Superior temporal gyrus (tissue), 1 donor: ENCODE data around the gene ENDOU.

Experiments
- DNase-seq: peaks from one replicate; pipeline ENCODE4 v3.0.0-alpha.2; 2016; ENCODE audit errors: extremely low spot score

Gene ENDOU

GRCh38 chr12:47757364-47757839 lies 32.1 kb upstream of the ENDOU start:
- DNase-seq, result no peak

GRCh38 chr12:47755655-47756562 lies 30.6 kb upstream of the ENDOU start:
- no peak for DNase-seq

DNA sequence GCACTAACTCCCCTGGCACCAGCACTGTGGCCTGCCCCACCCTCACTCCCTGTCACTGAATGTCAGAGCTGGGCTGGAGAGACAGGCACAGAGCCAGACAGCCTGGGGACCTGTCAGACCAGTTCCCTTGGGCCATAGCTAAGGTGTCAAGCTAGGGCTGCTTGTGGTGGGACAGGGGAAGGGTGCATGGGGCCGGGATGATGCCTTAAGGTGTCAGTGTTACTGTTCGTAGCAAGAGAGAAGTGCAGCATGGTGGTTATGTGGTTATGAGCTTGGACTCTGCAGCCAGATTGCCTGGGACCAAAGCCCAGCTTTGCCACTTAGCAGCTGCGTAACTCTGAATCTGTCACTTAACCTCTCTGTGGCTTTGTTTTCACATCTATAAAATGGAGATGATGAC lies 29.6 kb upstream of the ENDOU start:
- DNase-seq, result peak; percentile 70

DNA sequence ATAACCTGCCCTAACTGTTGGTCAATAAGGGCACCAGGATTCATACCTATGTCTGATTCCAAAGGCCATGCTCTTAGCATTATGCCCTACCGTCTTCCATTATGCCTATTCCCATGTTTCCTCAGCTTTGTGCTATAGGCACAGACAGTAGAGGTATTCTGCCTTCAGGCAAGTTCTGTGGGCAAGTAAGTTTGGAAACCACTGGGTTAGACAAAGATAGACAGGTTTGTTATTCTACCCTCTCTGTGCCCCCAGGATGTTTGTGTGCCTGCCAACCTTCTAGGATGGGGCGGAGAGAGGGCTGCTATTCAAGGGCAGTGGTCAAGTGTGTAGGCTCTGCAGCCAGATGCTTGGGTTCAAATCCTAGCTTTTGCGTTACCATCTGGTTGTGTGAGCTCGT lies 28.8 kb upstream of the ENDOU start:
- no peak for DNase-seq

GRCh38 chr12:47753021-47754001 lies 28.0 kb upstream of the ENDOU start:
- DNase-seq, result no peak

GRCh38 chr12:47752552-47752951 lies 27.3 kb upstream of the ENDOU start:
- no peak for DNase-seq

DNA sequence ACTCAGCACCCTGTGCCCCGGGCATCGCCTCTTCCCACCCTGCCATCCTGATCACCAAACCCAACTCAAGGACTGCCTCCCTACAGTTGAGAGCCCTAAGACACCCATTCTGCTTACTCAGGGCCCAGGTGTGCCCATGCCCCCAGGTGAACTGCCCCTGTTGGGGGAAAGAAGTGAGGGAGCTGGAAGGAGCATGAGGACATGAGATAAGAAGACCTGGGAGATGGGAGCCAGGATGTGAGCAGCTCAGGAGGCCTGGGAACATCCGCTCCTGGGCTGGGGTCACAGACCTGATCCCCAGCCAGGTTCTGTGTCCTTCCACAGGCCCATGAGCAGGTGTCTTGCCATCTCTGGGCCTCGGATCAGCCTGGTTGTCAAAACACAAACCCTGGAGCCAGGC lies 26.8 kb upstream of the ENDOU start:
- no peak for DNase-seq

- DNase-seq, result no peak
Measured at GRCh38 chr12:47751561-47751960, 26.3 kb upstream of the ENDOU start.

DNA sequence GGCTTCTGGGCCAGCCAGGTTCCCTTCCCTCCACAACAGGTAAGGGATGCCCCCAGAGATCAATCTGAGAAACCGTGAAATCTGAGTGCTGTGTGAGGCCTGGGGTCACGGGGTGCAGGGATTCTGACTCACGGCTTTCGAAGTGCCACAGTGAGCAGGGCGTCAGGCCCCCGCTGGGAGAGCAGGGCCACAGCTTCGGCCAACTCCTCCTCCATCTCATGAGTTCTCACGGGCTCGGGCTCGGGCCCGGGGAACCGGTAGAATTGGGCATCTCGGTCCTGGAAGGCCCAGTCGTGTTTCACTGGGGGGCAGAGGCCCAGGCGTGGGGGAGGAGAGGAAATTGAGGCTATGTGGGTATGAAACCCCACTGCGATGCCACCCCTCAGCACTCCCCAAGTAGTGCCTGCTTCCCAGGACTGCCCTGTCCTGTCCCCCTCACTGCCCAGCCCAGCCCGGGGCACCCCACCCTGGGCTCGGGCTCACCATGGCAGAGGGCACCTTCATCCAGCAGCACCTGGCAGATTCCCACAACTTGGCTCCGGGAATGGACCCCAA lies 25.7 kb upstream of the ENDOU start:
- DNase-seq, result no peak

GRCh38 chr12:47750229-47750798 lies 25.0 kb upstream of the ENDOU start:
- DNase-seq, result no peak

- no peak for DNase-seq
Measured at GRCh38 chr12:47748899-47749298, 23.6 kb upstream of the ENDOU start.

DNA sequence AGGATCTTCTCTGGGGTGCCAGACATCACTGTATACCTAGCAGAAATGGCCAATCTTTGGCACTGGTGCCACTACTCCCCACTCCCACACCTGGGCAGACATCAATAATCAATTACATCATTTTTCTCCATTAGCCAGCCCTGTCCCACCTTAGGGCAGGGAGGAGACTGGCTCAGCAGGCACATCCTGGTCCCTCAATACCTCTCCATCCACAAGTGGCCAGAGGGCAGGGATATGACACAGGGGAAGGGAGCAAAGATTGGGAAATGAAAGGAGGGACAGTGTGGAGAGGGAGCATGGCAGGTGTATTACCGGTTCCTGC lies 23.2 kb upstream of the ENDOU start:
- DNase-seq, result no peak

DNA sequence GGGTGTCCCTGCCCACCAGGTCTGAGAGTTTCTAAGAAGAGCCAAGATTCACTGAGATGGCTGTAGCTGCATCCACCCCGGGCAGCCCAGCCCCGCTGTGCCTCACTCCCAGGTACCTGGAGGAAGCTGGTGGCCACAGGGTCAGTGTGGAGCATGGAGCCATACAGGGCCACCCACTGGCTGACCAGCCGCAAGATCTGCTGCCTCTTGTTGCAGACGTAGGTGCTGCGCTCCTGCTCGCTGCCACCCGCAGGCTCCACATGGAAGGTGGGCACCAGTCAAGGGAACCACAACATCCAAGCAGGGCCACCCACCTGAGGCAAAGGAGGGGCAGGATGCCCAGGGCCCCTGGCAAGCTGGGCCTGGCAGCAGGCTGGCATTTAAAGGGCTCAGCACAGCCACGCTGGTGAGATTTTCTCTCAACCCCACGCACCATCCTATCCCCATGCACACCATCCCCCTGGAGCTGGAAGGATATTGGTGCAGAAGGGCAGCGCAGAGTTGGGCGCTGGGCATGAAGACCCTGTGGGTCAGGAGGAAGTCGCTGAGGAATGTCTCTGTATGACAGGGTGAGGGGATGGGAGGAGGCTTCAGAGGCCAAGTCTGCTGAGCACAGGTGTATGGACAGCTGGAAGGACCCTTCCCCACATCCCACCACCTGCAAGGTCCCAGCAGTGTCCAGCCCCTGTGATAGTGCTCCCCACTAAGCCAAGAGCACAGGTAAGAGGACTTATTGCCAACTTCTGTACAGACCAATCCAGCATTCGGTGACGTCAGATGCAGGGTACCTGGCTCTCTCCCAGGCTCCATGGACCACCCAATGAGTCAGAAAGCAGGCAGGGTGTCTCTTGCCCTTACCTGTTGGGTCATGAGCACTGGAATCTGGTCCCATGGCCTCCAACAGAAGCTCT lies 22.6 kb upstream of the ENDOU start:
- DNase-seq, result no peak

DNA sequence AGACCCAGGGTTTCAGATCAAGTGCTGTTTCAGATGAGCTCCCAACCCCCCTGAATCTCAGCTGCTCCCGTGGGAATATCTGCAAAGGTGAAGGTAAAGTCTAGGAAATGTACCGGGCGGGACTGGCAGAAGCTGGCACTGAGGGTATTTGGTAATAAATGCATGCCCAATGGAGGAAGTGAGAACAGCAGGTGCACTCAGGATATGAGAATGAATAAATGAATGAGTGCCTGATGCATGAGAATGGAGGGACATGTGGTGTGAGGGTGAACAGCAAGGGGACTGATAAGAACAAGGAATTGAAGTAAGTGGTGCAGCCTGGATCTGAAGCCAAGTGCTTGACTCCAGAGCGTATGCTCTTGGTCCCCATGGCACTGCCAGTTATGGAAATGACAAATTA lies 21.8 kb upstream of the ENDOU start:
- no peak for DNase-seq

GRCh38 chr12:47746523-47746922 lies 21.2 kb upstream of the ENDOU start:
- no peak for DNase-seq

DNA sequence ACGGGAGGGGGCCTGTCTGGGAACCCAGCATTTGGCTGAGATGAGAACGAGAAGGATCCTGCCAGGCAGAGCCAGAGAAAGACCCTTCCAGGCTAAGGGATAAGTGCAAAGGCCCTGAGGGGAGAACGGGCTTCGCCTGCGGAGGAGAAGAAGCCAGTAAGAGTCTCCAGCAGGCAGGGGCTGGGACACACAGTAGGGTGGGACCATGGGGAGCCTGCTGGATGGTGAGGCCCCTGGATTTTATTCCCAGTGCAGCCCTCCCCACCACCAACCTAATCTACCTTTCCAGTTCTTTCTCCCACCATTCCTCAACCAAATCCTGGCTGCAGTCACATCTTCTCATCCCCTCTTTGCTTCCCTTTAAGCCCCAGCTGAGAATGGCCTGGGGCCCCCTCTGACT lies 20.8 kb upstream of the ENDOU start:
- no peak for DNase-seq

DNA sequence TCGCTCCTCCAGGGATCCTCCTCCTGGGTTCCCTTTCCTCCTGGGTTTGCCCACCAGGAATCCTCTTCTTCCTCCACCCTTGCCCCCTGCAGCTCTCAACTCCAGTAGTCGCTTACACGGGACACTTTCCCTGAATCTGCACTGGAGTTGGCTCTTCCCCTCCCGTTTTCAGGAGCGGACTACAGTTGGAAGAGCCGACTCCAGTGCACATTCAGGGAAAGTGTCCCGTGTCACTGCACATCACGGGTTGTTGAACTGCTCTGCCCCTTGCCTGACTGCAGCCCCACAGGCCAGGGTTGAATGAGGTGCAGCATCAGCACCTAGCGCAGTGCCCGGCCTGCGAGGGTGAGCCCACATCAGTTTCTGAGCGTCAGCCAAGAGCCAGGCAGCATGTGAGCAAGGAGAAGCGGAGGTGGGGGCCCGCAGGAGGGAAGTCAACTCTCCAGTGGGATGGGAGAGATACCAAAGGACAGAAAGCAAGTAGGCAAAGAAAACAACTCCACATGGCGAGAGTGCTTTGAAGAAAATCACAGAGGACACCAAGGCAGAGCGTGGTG lies 20.3 kb upstream of the ENDOU start:
- no peak for DNase-seq

- DNase-seq, result no peak
Measured at GRCh38 chr12:47744778-47745436, 19.6 kb upstream of the ENDOU start.

- DNase-seq, result no peak
Measured at GRCh38 chr12:47744005-47744651, 18.8 kb upstream of the ENDOU start.
